Keratinocyte (primary cell): ENCODE measurements around the gene COL20A1. TPM values are rescaled to one million over a fixed set of nuclear protein-coding genes. Genes with fewer than 3 reads are reported as not detected.

Source experiments
- DNase-seq: peaks from one replicate; pipeline ENCODE4 v3.0.0-alpha.2; 2011; ENCODE audit warnings: low read depth, missing footprints, low spot score
- FAIRE-seq: peaks from 2 replicates; lab custom pipeline; 2011; peaks lifted over from hg19 to GRCh38; lab: Jason Lieb, UNC
- H2AFZ ChIP-seq: 2 replicates; pipeline ENCODE4 v1.6.0; 2012; ENCODE audit warnings: low read length, control low read depth, inconsistent platforms; ENCODE audit not compliant: control insufficient read depth
- H3K27ac ChIP-seq: 2 replicates; pipeline ENCODE4 v1.5.1; 2011; ENCODE audit warnings: low read length; ENCODE audit not compliant: control insufficient read depth, insufficient read depth
- H3K27me3 ChIP-seq: 3 replicates; pipeline ENCODE4 v1.6.0; 2011; ENCODE audit warnings: low read length; ENCODE audit not compliant: control insufficient read depth, insufficient read depth; ENCODE audit errors: extremely low read depth
- H3K36me3 ChIP-seq, 2 experiments: 2 replicates in 1 of 2; 3 replicates in 1 of 2; pipeline ENCODE4 v1.5.1; 2011; ENCODE audit warnings: low read length in 2 of 2, mild to moderate bottlenecking in 1 of 2; ENCODE audit not compliant: control insufficient read depth in 2 of 2, insufficient read depth in 2 of 2; ENCODE audit errors: extremely low read depth in 1 of 2
- H3K4me1 ChIP-seq: 3 replicates; pipeline ENCODE4 v1.5.1; 2011; ENCODE audit warnings: low read length; ENCODE audit not compliant: control insufficient read depth, insufficient read depth; ENCODE audit errors: extremely low read depth
- H3K4me2 ChIP-seq: 3 replicates; pipeline ENCODE4 v1.6.0; 2011; ENCODE audit warnings: low read depth, low read length; ENCODE audit not compliant: control insufficient read depth, insufficient read depth; ENCODE audit errors: extremely low read depth
- H3K4me3 ChIP-seq, 3 experiments: fragments of 200-600 bp in 1 of 3; sonication (generic) in 1 of 3; 2 replicates in 2 of 3; 3 replicates in 1 of 3; pipeline ENCODE4 v1.5.1; 2011 to 2016; ENCODE audit warnings: low read length in 3 of 3, mild to moderate bottlenecking in 3 of 3, control low read depth in 2 of 3, inconsistent platforms in 1 of 3, low read depth in 1 of 3, mixed read lengths in 1 of 3, mixed run types in 1 of 3, moderate library complexity in 1 of 3; ENCODE audit not compliant: control insufficient read depth in 2 of 3, insufficient read depth in 2 of 3; ENCODE audit errors: extremely low read depth in 1 of 3
- H3K79me2 ChIP-seq: 2 replicates; pipeline ENCODE4 v1.6.0; 2012; ENCODE audit warnings: low read length; ENCODE audit not compliant: control insufficient read depth, insufficient read depth
- H3K9ac ChIP-seq: 3 replicates; pipeline ENCODE4 v1.6.0; 2011; ENCODE audit warnings: low read length; ENCODE audit not compliant: control insufficient read depth, insufficient read depth; ENCODE audit errors: extremely low read depth
- H3K9me1 ChIP-seq: 3 replicates; pipeline ENCODE4 v1.6.0; 2011; ENCODE audit warnings: low read length; ENCODE audit not compliant: control insufficient read depth, insufficient read depth; ENCODE audit errors: extremely low read depth
- H3K9me3 ChIP-seq: 2 replicates; pipeline ENCODE4 v1.5.1; 2012; ENCODE audit warnings: low read depth, low read length; ENCODE audit not compliant: control insufficient read depth
- H4K20me1 ChIP-seq: 3 replicates; pipeline ENCODE4 v1.6.0; 2011; ENCODE audit warnings: low read length; ENCODE audit not compliant: control insufficient read depth, insufficient read depth; ENCODE audit errors: extremely low read depth
- EZH2 ChIP-seq: IDR thresholded peaks from one replicate; pipeline ENCODE4 v1.6.1; 2012; ENCODE audit warnings: inconsistent platforms, mild to moderate bottlenecking, low read length, moderate library complexity
- dilution Hi-C: fragments of 300-500 bp; cut with MboI; formaldehyde crosslinking; loops from one replicate; pipeline ENCODE4 v1.7.0; 2020; ENCODE audit warnings: low sequenced_read_pairs; ENCODE audit not compliant: extremely low pct_ligation_motif_present
- polyA plus RNA-seq, 5 experiments: library from polyadenylated mRNA; depleted of rRNA in 3 of 5; stranded (reverse) in 3 of 5; stranded (forward) in 1 of 5; unstranded in 1 of 5; fragments of >200 nt; gene quantifications; 1 replicate in 1 of 5; 2 replicates in 3 of 5; 3 replicates in 1 of 5; pipeline versions ENCODE4 v1.2.1 to v1.2.3, GENCODE V29; 2011 to 2012; ENCODE audit warnings: missing spikeins in 2 of 5, low read depth in 1 of 5, low replicate concordance in 1 of 5
- TF ChIP-seq, protein P1 (sequence below), 3 experiments: IDR thresholded peaks in 1 of 3; conservative IDR thresholded peaks in 1 of 3; optimal IDR thresholded peaks in 1 of 3; 2 replicates in 2 of 3; 3 replicates in 1 of 3; pipeline versions ENCODE3 to v1.5.1; 2011; ENCODE audit warnings: low read length in 3 of 3, mild to moderate bottlenecking in 3 of 3, moderate library complexity in 2 of 3, control low read depth in 1 of 3, inconsistent platforms in 1 of 3; ENCODE audit not compliant: insufficient read depth in 2 of 3; ENCODE audit errors: extremely low read depth in 1 of 3

Gene COL20A1
- polyA plus RNA-seq, 1 donor (not counting 4 experiments of a cell fraction or from before 2014, with no cell fraction given) = not detected

DNA sequence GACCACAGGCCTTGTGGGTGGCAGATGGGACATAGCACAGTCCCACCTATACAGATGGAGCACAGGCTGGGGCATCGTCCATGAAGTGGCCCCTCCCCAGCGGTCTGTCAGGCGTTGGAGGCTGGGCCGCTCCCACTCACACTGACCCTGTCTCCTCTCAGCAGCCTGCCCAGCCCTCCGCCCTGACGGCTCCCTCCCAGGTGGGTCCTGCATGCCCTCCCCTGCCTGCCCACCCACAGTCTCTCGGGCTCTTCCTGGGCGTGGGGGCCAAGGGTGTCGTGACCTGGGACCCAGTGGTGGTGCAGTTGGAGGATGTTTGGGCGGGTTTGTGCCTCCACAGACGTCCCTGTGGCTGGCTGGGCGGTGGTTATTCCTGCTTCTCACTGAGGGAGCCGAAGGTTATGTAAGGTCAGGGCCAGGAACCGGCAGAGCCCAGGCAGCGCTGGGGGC lies 22.3 kb downstream of the COL20A1 start:
- no peaks in the 10 kb centered on the region for H4K20me1 ChIP-seq
- no peaks in the 10 kb centered on the region for H3K9me1 ChIP-seq
- FAIRE-seq (no peak), DNase-seq (no peak)
- H3K4me1 ChIP-seq = no peaks in the 10 kb centered on the region
- H3K9me3 ChIP-seq = no peaks in the 10 kb centered on the region
- dilution Hi-C loops = no loop called here
- peaks cover 8% of the 10 kb centered on the region for H3K27me3 ChIP-seq
- H3K9ac ChIP-seq = no peak overlapping the region
- TF ChIP-seq EZH2 = no peak
- TF ChIP-seq, protein P1, sequence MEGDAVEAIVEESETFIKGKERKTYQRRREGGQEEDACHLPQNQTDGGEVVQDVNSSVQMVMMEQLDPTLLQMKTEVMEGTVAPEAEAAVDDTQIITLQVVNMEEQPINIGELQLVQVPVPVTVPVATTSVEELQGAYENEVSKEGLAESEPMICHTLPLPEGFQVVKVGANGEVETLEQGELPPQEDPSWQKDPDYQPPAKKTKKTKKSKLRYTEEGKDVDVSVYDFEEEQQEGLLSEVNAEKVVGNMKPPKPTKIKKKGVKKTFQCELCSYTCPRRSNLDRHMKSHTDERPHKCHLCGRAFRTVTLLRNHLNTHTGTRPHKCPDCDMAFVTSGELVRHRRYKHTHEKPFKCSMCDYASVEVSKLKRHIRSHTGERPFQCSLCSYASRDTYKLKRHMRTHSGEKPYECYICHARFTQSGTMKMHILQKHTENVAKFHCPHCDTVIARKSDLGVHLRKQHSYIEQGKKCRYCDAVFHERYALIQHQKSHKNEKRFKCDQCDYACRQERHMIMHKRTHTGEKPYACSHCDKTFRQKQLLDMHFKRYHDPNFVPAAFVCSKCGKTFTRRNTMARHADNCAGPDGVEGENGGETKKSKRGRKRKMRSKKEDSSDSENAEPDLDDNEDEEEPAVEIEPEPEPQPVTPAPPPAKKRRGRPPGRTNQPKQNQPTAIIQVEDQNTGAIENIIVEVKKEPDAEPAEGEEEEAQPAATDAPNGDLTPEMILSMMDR (optimal IDR thresholded peaks at IDR 0.05 in 1 of 3, IDR thresholded peaks at IDR 0.05 in 1 of 3, conservative IDR thresholded peaks at IDR 0.05 in 1 of 3; ENCODE audit: extremely low read depth in 1 of 3, insufficient read depth in 2 of 3, low read length in 3 of 3) = no peak
- no peak overlapping the region for H3K4me3 ChIP-seq
- H3K27ac ChIP-seq = no peak overlapping the region
- no peak overlapping the region for H2AFZ ChIP-seq
- no peaks in the 10 kb centered on the region for H3K36me3 ChIP-seq
- no peak overlapping the region for H3K4me2 ChIP-seq
- no peaks in the 10 kb centered on the region for H3K79me2 ChIP-seq

- H3K9ac ChIP-seq = no peak overlapping the region
- H2AFZ ChIP-seq = no peak overlapping the region
- H4K20me1 ChIP-seq = no peaks in the 10 kb centered on the region
- H3K4me1 ChIP-seq = no peaks in the 10 kb centered on the region
- FAIRE-seq = no peak
- H3K4me2 ChIP-seq = no peak overlapping the region
- no peaks in the 10 kb centered on the region for H3K9me1 ChIP-seq
- TF ChIP-seq, protein P1 (optimal IDR thresholded peaks at IDR 0.05 in 1 of 3, IDR thresholded peaks at IDR 0.05 in 1 of 3, conservative IDR thresholded peaks at IDR 0.05 in 1 of 3; ENCODE audit: extremely low read depth in 1 of 3, insufficient read depth in 2 of 3, low read length in 3 of 3) = no peak
- TF ChIP-seq EZH2 = no peak
- H3K79me2 ChIP-seq = no peaks in the 10 kb centered on the region
- no peaks in the 10 kb centered on the region for H3K36me3 ChIP-seq
- H3K27me3 ChIP-seq = peaks cover 8% of the 10 kb centered on the region
- dilution Hi-C loops = no loop called here
- DNase-seq = no peak
- H3K9me3 ChIP-seq = no peaks in the 10 kb centered on the region
- no peak overlapping the region for H3K27ac ChIP-seq
- no peak overlapping the region for H3K4me3 ChIP-seq
Measured at GRCh38 chr20:63315731-63316491, 22.9 kb downstream of the COL20A1 start.
